Bronchial epithelial cell (primary cell): Measurements from ENCODE around the gene OR5AN1. TPM values are rescaled to one million over a fixed set of nuclear protein-coding genes. Genes with fewer than 3 reads are reported as not detected.
"Not testable (repeated sequence)": the region's sequence is repeated elsewhere in the genome, so short reads cannot be mapped to it uniquely, and the experiment has no call there.

Source experiments
- DNase-seq: peaks from one replicate; pipeline ENCODE4 v3.0.0-alpha.2; 2010; ENCODE audit warnings: low read depth
- FAIRE-seq: peaks from 2 replicates; lab custom pipeline; 2011; peaks lifted over from hg19 to GRCh38; lab: Jason Lieb, UNC
- H3K27me3 ChIP-seq: 2 replicates; pipeline ENCODE4 v1.5.1; 2011; ENCODE audit warnings: low read length; ENCODE audit not compliant: control insufficient read depth, insufficient read depth
- H3K36me3 ChIP-seq: 2 replicates; pipeline ENCODE4 v1.5.1; 2011; ENCODE audit warnings: low read length; ENCODE audit not compliant: control insufficient read depth, insufficient read depth
- H3K4me3 ChIP-seq: 2 replicates; pipeline ENCODE4 v1.5.1; 2011; ENCODE audit warnings: mild to moderate bottlenecking, low read depth, low read length, control low read depth
- CTCF ChIP-seq: IDR thresholded peaks from 2 replicates; pipeline ENCODE4 v1.5.1; 2011; ENCODE audit warnings: mild to moderate bottlenecking, moderate library complexity, low read length, control low read depth, inconsistent platforms; ENCODE audit not compliant: insufficient read depth, severe bottlenecking
- total RNA-seq: library from RNA; depleted of rRNA; stranded (reverse); fragments of >200 nt; gene quantifications from 2 replicates; pipeline ENCODE4 v1.2.1, GENCODE V29; 2014

Gene OR5AN1, protein sequence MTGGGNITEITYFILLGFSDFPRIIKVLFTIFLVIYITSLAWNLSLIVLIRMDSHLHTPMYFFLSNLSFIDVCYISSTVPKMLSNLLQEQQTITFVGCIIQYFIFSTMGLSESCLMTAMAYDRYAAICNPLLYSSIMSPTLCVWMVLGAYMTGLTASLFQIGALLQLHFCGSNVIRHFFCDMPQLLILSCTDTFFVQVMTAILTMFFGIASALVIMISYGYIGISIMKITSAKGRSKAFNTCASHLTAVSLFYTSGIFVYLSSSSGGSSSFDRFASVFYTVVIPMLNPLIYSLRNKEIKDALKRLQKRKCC
- not detected in 2 replicates for total RNA-seq

DNA sequence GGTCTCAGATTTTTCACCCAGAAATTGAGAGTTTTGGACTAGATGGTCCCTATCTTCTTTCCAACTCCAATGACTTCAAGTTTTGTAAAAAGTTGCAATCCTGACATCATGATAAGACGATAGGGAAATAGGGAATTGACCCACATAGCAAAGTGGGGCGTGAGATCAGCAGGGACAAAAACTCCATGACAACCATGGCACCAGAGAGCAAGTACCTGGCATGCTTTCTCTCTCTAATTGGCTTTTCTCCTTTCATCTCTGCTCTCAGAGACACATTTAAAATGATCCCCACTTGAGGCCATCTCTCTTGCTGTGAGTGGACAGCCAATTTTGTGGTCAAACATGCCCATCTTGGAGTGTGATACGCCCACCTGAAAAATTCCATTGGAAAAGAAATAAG, at the start of gene OR5AN1:
OR5AN1 (plus strand) TSS at position 301 of the 400 bp plus-strand sequence. CDS start 5,564 bp downstream, outside the sequence.
- no peak for TF ChIP-seq CTCF
- no peaks in the 10 kb centered on the region for H3K36me3 ChIP-seq
- FAIRE-seq (no peak), DNase-seq (no peak)
- no peaks in the 10 kb centered on the region for H3K27me3 ChIP-seq
- H3K4me3 ChIP-seq = no peak within 1 kb of the TSS

GRCh38 chr11:59335001-59335400, 23.7 kb upstream of the OR5AN1 start:
- DNase-seq = no peak
- H3K4me3 ChIP-seq = no peak overlapping the region
- no peaks in the 10 kb centered on the region for H3K27me3 ChIP-seq
- H3K36me3 ChIP-seq = no peaks in the 10 kb centered on the region
- no peak for FAIRE-seq
- no peak for TF ChIP-seq CTCF

- Histone ChIP-seq H3K36me3 (no peaks in the 10 kb centered on the region), H3K27me3 (no peaks in the 10 kb centered on the region), H3K4me3 (no peak overlapping the region)
- no peak for TF ChIP-seq CTCF
- no peak for DNase-seq
- FAIRE-seq = no peak
Measured at GRCh38 chr11:59336176-59336575, 22.5 kb upstream of the OR5AN1 start.

DNA sequence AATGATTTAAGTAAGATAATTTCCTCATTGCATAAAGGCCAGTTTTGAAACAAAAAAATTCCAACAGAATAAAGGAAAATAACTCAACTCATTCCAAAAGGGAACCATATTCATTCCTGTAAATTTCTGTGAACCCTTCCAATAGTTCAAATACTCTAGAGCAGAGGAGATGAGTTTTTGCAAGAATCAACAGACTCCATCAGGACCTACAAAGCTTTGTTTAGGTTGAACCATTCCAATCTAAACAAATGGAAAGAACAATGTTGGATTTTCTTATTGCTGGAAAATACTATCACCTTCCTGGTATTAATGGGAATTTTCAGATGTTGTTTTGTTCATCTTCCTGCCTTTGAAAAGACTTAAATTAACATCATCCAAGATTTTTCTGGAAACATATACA, 21.8 kb upstream of the OR5AN1 start:
- no peak for TF ChIP-seq CTCF
- no peaks in the 10 kb centered on the region for H3K27me3 ChIP-seq
- FAIRE-seq = no peak
- H3K4me3 ChIP-seq = no peak overlapping the region
- no peak for DNase-seq
- H3K36me3 ChIP-seq = no peaks in the 10 kb centered on the region

- FAIRE-seq, DNase-seq, H3K36me3 ChIP-seq, H3K27me3 ChIP-seq, H3K4me3 ChIP-seq: not testable (repeated sequence)
Measured at GRCh38 chr11:59349657-59350056, 9.0 kb upstream of the OR5AN1 start.

GRCh38 chr11:59355226-59355625, 3.5 kb upstream of the OR5AN1 start:
- Histone ChIP-seq H3K4me3 (no peak overlapping the region), H3K36me3 (no peaks in the 10 kb centered on the region), H3K27me3 (no peaks in the 10 kb centered on the region)
- no peak for DNase-seq
- no peak for FAIRE-seq
- no peak for TF ChIP-seq CTCF
